NCI-H345 treated with DMSO at 0.1 percent for 48 hours (cell line): Measurements from ENCODE around the gene ADPRH.

Experiments used
- DNase-seq: peaks from one replicate; lab custom pipeline; 2025; ENCODE audit not compliant: unreplicated experiment; lab: John Stamatoyannopoulos, UW

Gene ADPRH

DNA sequence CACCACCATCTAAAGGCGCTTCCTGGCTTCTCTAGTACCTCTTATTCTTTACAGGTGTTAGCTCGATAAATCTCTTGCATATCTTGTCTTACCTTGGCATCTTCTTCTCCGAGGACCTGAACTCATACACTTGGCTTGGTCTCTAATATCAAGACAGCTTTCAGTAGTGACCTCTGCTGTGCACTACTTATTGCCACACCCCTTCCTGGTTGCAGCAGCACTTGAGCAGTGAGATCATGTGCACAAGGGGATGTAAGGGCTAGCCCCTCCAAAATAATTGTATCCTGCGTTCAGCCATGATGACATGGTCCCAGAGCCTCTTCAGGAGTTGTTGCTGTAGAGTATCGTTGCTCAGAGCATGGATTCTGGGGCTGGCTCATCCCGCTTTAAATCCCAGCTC is 17.1 kb downstream of the ADPRH start:
- no peak for DNase-seq

DNA sequence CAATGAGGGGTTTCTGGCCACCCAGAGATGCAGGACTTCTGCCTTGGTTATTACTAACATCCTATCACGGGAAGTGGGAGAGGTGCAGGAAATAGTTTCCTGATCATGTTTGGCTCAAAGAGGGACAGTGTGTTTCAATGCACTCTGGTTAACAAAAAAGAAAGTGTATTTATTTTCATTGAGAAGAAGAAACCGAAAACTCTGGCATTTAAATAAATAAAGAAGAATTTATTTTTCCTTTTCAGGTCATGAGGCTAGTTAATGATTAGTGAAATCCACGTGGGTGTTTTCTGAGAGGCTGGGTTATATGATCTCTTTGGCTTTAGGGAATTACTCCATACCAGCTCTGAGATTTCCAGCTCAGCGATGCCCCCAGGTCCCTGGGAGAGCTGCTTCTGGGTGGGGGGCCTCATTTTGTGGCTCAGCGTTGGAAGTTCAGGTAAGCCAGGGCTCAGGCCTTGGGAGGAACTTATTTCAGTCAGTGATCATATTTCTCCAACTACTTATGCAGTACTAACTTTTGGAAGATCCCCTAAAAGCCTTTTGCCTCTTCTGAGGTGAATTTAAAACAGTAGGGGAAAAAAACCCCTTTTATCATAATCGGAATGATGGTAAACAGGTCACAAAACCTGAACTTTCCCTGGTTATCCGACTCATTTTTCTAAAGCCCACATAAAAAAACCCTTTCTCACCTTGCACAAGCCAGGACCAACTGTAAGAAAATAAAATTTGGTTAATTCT is 18.4 kb downstream of the ADPRH start, which contains the start of gene PLA1A:
Gene PLA1A, plus strand, starts transcription at position 338 of the 741 bp plus-strand sequence. Its CDS starts 29 bp downstream, at position 367.
- DNase-seq, result no peak

DNA sequence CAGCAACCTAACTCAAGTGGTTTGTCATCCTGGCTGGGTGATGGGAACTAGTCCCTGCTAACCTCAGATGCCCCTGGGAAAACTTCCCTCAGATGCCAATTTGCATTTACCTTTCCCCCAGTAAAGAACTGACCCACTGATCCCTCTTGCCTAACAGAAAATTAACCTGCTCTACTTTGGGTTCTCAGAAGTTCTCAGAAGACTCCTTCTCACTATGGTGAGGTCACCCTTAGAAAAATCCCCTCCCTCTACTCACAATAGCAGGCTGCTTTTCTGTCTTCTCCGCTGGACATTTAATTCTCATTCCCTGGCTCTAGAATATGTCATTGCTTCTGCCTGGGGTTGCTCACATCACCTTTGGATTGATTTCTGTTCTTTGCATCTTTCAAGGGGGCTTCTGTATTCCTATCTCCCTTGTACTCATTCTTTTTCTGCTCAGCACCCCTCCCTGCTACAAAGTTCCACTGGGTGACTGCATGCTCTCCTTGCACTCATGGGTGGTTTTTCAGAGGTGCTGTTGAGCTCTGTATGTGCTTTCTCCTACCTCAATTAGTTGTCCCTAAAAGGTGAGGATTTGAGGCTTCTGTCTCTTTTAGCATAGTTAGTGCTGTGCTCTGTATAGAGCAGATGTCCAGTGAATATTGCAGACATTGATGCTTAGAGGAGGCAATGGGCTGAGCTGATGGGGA is 19.3 kb downstream of the ADPRH start:
- DNase-seq, result no peak

DNA sequence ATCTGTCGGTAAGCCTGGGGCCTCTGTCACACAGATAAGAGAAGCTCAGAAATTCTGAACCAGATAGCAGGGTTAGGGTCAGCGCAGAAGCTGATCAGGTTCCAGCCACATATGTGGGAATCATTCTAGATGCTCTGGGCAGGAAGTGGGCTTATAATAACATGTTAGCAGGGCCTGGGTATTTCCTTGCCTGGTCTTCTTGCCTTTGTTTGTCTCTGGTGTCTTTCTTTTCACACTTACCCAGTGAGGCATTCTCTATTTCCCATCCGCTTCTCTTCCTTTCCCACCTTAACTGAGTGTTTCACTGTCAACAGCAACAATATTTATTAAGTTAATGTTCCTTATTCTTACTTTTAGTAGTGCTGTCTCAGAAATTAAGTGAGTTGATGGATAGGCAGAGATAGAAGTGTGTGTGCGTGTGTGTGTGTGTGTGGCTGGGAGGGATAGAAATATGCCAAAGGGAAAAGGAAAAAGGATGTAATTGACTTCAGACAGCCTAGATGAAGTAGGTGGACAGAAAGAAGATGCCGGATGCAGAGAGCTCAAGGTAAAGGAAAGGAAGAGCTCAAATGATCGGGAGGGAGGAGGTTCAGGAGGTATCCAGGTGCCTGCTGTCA is 20.4 kb downstream of the ADPRH start:
- DNase-seq, result no peak

DNA sequence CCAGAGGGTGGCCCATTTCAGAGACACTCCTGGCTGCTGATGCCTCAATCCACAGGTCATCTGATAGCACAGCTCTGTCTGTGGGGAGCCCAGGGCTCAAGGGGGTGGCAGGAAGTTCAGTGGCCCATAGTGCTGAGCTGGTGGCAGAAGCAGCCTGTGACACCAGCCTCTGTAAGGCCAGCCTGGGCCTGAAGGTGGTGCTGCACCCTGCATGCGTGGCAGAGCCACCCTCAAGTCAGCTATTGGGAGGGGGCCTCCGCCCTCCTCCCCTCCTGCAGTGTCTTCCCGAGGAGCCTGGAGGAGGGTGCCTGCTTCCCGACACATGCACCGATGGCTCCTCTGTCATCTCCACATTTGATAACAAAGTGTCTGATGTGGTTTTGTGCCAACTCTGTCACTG is 21.4 kb downstream of the ADPRH start:
- DNase-seq, result no peak

DNA sequence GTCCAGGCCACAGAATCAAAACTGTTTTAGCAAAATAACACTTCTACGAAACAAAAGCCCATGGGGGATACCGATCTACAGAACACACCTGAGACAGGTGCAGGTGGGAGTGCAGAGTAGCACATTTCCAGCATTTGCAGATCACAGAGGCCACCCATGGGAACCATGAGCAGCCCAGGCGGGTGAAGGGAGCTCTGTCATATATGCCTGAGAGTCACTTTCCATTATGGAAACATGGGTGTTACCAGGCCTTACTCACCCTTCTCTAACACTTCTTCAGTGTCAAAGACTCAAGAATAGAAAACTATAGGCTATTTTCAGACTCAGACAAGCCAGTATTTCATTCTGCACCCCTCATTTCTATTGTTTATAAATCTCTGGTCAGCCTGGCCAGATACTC is 21.9 kb downstream of the ADPRH start:
- no peak for DNase-seq

DNA sequence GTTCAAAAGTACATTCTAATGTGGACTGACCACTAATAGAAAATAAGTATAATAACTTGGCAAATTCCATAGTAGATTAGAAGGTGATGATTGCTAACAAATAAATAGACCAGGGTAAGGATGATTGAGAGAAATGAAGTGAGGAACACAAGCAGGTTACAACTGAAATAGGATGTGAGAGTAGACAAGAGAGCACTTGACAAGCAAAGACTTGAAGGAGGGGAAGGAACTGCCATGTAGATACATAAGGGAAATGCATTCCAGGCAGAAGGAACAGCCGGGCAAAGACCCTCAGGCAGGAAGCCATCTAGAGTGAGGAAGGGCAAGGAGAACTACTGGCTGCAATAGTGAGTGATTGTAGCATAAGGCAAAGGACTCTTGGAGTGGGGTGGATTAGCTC is 23.4 kb downstream of the ADPRH start:
- DNase-seq, result no peak

DNA sequence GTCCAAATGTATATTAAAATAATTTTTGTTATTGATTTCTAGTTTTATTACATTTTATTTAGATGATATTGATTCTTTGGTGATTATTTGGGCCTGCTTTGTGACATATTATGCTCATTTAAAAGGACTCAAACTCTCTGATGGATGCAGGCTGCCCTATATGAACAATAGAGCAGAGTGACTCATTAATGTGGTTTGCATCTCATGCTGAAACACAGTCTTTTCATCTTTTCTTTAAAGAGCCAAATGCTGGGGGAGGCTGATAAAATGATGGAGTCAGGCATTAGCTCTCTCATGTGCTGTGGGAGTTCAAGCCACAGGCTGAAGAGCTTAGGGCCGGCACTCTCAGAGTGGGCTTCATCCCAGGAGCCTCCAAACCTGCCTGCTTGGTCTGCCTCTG is 25.6 kb downstream of the ADPRH start:
- no peak for DNase-seq

DNA sequence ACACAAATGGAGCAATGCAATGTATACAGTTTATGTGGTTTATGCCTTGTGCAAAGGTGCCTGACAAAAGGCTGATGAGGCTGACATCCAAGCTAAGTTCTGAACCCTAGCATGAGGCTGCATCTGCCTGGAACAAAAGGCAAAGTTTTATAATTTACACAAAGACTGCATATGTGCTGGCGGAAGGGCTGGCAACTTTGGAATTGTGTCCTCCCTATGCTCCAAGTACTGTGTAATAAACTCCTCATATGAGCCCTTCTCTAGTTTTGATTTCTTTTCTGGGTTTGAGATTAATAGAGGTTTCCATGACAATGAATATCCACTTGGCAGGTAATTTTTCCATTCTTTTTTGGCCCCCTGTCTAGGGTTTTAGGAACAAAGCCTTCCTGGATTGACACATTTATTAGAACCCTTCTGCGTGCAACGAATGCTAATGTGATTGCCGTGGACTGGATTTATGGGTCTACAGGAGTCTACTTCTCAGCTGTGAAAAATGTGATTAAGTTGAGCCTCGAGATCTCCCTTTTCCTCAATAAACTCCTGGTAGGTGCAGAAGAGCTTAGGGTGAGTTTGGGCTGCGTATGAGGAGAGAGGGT is 29.2 kb downstream of the ADPRH start:
- DNase-seq, result no peak

DNA sequence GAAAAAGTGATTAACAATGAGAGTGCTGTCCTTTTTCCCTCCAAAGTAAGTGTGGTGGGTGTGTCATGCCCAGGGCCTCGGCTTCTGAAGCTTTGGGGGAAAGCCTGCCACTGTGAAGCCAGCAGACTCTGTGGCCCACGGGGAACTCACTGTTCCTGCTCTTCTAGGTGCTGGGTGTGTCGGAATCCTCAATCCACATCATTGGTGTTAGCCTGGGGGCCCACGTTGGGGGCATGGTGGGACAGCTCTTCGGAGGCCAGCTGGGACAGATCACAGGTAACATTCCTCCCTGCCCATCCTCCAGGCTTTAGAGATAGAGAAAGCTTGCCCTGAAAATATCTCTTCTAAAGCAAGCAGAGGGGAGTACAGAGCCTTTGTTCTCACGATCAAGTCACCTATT is 30.0 kb downstream of the ADPRH start:
- DNase-seq, result no peak

DNA sequence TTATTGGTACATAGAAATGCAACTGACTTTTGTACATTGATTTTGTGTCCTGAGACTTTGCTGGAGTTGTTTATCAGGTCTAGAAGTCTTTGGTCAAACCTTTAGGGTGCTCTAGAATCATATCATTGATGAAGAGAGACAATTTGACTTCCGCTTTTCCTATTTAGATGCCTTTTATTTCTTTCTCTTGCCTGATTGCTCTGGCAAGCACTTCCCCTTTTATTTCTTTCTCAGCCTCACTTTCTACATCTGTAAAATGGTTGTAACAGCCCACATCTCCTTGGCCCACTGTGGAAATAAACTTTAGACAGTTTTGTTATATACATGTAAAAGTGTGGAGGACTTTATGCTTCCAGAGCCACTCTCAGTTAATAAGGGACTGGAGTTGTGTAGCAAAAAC is 32.4 kb downstream of the ADPRH start:
- no peak for DNase-seq

DNA sequence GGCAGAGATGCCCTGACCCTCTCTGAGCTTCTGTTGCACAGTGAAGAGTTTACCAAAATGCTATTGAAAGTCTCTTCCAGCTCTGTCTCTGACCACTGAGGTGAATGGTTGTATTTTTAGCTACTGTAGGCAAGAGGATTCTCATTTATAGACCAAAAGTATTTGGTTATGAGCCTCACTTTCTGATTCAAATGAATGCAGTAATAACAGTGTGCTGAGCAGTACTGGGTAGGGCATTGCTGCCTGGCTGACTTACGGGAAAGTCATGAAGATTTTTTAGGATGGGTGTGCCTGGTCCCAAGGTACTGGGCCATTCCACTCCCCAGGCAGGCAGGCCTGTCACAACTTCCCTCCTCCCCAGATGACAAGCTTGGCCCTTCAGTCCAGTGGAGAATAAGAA is 33.9 kb downstream of the ADPRH start:
- no peak for DNase-seq

DNA sequence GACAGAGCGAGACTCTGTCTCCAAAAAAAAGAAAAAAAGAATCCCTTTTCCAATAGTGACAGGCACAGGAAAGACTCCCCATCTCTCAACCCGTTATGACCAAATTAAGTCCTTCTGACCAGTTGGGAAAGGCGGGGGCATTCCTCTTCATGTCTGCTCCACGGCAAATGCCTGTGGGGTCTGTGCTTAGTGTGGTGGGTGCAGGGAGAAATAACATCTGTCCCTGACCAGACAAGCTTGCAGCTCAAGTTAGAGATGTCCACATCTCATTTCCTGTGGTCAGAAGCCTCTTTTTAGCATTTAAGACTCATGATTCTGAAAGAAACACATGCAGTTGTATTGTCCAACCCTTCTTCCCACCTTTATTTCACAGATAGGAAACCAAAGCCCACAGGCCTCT is 34.6 kb downstream of the ADPRH start:
- no peak for DNase-seq

DNA sequence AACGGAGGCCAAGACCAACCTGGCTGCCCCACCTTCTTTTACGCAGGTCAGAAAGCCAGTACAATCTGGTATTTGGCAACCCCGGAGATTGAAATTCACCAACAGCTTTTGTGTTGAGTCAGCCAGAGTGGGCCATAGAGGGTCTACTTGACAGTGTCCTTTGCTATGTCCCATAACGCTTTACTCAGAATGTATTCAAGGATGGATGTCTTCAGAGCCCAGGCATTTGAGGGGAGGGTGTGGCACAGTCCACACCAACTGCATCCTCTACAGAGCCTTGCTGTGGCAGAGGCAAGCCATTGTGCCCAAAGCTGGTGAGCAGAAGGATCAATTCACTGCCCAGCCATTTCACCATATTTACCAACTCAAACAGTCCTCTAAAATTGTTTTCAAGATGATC is 36.8 kb downstream of the ADPRH start:
- no peak for DNase-seq

DNA sequence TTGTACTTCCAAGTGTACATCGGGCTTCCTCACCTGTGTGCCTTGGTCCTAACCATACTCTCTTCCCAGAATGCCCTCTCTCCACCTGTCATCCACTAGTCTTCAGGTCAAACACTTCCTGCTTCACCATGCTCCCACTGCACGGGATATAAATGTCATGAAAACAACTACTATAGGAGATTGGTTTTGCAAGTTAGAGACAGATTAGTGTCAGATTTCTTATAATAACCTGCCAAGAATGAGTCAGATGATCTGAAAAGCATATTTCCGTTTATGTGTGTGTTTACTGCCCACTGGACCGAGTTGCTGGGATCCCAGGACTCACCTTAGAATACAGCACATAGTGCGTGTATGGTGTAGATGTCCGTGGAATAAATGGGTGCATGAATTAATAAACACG is 39.8 kb downstream of the ADPRH start:
- no peak for DNase-seq

DNA sequence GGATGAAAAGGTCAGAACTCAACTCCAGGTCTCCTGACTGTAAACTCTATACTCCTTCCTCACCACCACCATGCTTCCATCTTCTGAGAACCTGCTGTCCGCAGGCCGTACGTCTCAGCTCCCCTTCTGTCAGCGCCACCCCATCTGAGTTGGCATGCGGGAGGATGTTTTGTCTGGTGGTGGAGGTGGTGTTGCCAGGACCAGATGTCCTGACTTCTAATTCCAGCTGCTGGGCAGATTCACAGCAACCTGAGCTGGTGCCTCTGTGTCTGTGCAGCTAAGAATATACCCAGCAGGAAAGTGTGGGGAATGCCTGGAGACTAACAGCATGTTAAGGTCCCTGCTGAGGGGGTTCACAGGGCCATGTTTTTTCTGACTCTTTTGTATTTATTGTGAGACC is 41.6 kb downstream of the ADPRH start:
- no peak for DNase-seq

DNA sequence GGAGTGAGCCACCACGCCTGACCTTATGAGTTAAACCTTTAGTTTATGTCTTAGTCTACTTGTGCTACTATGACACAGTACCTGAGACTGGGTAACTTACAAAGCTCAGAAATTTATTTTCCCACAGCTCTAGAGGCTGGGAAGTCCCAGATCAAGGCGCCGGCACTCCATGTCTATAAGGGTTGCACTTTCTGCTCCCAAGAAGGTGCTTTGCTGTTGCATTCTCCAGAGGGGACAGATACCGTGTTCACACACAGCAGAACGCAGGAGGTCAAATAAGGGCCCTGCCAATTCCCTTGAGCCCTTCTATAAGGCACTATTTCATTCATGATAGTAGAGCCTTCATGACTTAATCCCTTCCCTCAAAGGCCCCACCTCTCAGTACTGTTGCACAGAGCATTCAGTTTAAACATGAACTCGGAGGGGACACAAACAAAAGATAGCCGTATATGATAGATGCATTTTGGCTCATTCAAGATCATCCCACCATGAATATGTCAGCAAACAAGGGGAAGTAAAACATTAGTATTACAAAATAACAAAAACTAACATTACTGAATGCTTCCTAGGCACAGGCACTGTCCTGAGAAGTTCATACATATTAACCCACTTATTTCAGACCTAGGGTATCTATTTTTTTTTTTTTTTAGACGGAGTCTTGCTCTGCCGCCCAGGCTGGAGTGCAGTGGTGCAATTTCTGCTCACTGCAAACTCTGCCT is 44.9 kb downstream of the ADPRH start:
- DNase-seq, result no peak

DNA sequence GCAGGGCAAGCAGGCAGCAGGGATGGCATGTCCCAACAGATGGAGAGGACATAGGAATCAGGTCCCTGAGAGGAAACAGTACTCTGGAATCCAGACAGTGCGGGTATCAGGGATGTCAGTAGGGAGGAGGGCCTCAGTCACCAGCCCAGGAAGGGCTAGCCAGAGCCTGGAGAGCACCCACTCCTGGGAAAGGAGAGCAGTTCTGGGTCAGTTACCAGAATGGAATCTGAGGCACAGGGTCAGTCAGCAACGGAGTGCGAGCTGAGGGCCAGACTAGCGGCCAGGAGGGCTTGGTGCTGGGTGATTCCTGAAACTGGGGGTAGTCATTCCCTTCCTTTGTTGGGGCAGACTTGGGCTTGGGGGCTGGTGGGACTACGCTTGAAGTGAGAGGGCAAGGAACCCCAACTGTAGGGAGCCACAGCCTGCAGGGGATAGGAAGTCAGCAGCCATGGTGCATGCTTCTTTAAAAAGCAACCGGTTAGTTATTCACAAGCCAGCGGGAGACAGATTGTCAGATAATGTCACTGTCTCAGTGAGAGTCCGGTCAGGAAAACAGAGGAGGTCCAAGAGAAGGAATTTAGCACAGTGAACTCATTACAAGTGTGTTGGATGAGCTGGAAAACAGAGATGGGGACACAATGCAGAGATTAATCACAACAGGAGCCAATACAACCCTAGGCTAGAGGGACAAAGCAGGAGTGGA is 46.3 kb downstream of the ADPRH start:
- no peak for DNase-seq

DNA sequence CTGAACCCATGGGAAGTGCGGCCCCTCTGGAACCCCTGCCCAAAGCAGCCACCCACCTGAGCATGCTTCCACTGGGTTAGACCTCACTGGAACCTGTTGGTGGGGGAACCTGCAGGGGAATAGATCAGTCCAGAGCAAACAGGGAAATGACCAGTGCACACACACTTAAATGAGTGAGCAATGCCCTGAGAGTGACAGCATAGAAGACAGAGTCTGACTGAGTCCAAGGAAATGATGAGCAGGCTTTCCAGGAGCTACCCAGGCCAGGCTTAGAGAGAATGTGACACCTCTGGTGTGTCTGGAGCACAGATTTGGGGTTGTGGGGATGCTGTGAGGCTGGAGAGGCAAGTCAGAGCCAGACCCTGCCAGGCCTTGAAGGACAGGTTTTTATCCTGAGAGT is 46.9 kb downstream of the ADPRH start:
- DNase-seq, result no peak

DNA sequence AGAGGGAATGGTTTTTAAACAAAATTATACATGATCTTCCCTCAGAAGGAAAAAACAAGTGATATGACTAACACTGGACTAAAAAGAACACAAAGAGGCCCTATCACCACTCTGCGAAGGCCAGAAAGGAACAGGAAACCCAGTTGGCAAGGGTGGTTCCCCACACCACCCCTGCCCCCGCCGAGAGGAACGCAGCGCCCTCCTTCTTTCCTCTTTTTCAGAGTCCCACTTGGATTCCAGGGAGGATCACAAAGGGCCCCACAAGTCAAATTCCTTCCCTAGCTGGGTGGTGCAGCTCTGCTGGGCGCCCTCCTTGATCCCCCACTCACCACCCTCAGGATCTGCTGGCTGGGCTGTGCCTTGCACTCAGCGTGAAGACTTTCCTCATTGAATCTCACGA is 48.2 kb downstream of the ADPRH start:
- no peak for DNase-seq

DNA sequence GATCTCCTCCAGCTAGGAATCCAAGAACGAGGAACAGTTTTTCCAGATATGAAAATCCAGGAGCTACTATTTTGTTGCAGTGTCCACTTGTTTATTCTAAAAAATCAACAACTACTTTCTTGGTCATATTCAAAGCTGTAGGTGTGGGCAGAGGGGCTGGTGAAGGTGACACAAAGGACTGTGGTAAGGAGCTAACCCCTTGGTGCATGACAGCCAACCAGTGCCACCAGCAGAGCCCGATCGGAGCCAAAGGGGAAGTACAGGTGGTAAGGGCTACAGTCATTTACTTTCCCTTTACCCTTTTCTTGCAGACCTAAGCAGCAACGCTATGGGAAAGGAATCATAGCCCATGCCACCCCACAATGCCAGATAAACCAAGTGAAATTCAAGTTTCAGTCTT is 49.1 kb downstream of the ADPRH start:
- no peak for DNase-seq
